ENCODE results near the gene TEX29. TPM values are rescaled to one million over a fixed set of nuclear protein-coding genes. Genes with fewer than 3 reads are reported as not detected.

The TEX29 gene
- total RNA-seq, 1 donor: not detected

- DNase-seq (ENCODE audit: low read depth): no peak
- no peak for TF ChIP-seq CTCF (IDR thresholded peaks at IDR 0.05; ENCODE audit: insufficient read depth, low read depth, low read length)
- no peak overlapping the region for H3K4me3 ChIP-seq (ENCODE audit: low read depth, low read length)
Measured at GRCh38 chr13:111372651-111373425, 52.4 kb downstream of the TEX29 start.

GRCh38 chr13:111373486-111373885, 53.0 kb downstream of the TEX29 start:
- no peak overlapping the region for H3K4me3 ChIP-seq (ENCODE audit: low read depth, low read length)
- no peak for TF ChIP-seq CTCF (IDR thresholded peaks at IDR 0.05; ENCODE audit: insufficient read depth, low read depth, low read length)
- no peak for DNase-seq (ENCODE audit: low read depth)

GRCh38 chr13:111380431-111380830, 60.0 kb downstream of the TEX29 start:
- no peak for DNase-seq (ENCODE audit: low read depth)
- TF ChIP-seq CTCF (IDR thresholded peaks at IDR 0.05; ENCODE audit: insufficient read depth, low read depth, low read length): no peak
- no peak overlapping the region for H3K4me3 ChIP-seq (ENCODE audit: low read depth, low read length)

- no peak for TF ChIP-seq CTCF (IDR thresholded peaks at IDR 0.05; ENCODE audit: insufficient read depth, low read depth, low read length)
- DNase-seq (ENCODE audit: low read depth): no peak
- no peak overlapping the region for H3K4me3 ChIP-seq (ENCODE audit: low read depth, low read length)
Measured at GRCh38 chr13:111382411-111382810, 62.0 kb downstream of the TEX29 start.

- no peak for DNase-seq (ENCODE audit: low read depth)
- no peak overlapping the region for H3K4me3 ChIP-seq (ENCODE audit: low read depth, low read length)
- no peak for TF ChIP-seq CTCF (IDR thresholded peaks at IDR 0.05; ENCODE audit: insufficient read depth, low read depth, low read length)
Measured at GRCh38 chr13:111382877-111383276, 62.4 kb downstream of the TEX29 start.

GRCh38 chr13:111383591-111384440, 63.4 kb downstream of the TEX29 start:
- TF ChIP-seq CTCF (IDR thresholded peaks at IDR 0.05; ENCODE audit: insufficient read depth, low read depth, low read length): no peak

More at GRCh38 chr13:111383591-111384440, 63.4 kb downstream of the TEX29 start:
- H3K4me3 ChIP-seq (ENCODE audit: low read depth, low read length): no peak overlapping the region
- DNase-seq (ENCODE audit: low read depth): no peak
